ENCODE results near the gene STON2. TPM values are rescaled to one million over a fixed set of nuclear protein-coding genes. Genes with fewer than 3 reads are reported as not detected.

STON2 gene
- total and polyA plus RNA-seq, 2 of the 8 experiments (the other 6 are each of a cell fraction or from before 2014, with no cell fraction given) = 8.9 to 50.0 TPM

GRCh38 chr14:81449114-81449513, 49.0 kb upstream of the STON2 start (continued):
- no peak for TF ChIP-seq CHD7 (IDR thresholded peaks at IDR 0.05; ENCODE audit: insufficient replicate concordance, low read length)
- no peak for TF ChIP-seq EZH2 (IDR thresholded peaks at IDR 0.05; ENCODE audit: low read depth, low read length, severe bottlenecking)
- no peak for TF ChIP-seq SP2 (IDR thresholded peaks at IDR 0.05; ENCODE audit: low read length)
- TF ChIP-seq SUZ12 (IDR thresholded peaks at IDR 0.05; ENCODE audit: low read length) = no peak
- TF ChIP-seq RXRA (IDR thresholded peaks at IDR 0.05; ENCODE audit: insufficient read depth, low read depth, low read length) = no peak
- no peak for TF ChIP-seq TAF7 (optimal IDR thresholded peaks at IDR 0.05; ENCODE audit: borderline replicate concordance, low read depth, low read length)
- no peak for TF ChIP-seq SIRT6 (IDR thresholded peaks at IDR 0.05; ENCODE audit: low read length)
- no peak for TF ChIP-seq MAFK (IDR thresholded peaks at IDR 0.05; ENCODE audit: low read depth, low read length)
- no peak for TF ChIP-seq SRF (IDR thresholded peaks at IDR 0.05; ENCODE audit: low read depth, low read length)

Measured in H1 (cell line).